Upper lobe of left lung (tissue), 4 donors: Measurements from ENCODE around the gene TBX21.

Source experiments
- EP300 ChIP-seq, 4 donors: sonication (generic); formaldehyde crosslinking; IDR thresholded peaks; one replicate each; pipeline ENCODE4 v1.5.1; 2017; ENCODE audit warnings: antibody characterized with exemption in 4 of 4, control low read depth in 2 of 4
- TF ChIP-seq, protein P1 (sequence below), 6 experiments: fragments of 450-650 bp in 4 of 6; fragments of 200-600 bp in 2 of 6; sonication (generic) in 2 of 6; IDR thresholded peaks; one replicate each; pipeline ENCODE4 v1.5.1; 2016 to 2019; ENCODE audit warnings: antibody characterized with exemption in 6 of 6

DNA sequence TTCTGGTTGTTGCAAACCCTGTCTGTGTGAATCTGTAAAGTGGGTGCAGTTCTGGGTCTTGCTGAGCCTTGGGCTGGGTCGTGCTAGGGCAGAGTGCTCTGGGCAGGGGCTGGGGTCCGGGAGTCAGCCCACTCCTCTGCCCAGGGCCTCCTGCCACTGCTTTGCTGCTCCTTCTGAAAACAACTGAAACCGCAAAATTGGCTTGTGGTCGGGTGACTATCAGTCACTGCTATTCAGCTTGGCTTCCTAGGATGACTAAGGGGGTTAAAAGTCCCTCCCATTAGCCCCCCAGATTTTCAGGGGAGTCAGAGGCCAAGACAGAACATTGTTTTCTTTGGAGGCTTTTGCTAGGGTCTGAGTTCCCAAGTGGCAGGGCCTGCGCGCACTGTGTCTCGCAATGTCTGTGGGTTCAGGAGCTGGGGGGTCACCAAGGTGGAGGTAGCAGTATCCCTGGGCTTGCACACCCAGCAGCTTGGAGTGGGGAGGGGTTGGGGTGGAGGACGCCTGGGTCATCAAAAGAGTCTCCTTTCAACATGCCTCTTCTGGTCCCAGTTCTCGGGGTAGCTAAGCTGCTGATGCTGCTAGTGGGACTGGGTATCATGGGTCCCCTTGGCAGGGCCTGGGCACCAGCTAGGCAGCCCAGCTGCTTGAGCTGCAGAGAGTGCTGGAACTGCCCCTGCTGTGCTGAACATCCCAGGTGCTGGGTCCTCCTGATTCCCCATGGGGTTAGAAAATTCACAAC, 13.5 kb upstream of the TBX21 start:
- no peak for TF ChIP-seq EP300 (IDR thresholded peaks at IDR 0.05)
- TF ChIP-seq, protein P1, sequence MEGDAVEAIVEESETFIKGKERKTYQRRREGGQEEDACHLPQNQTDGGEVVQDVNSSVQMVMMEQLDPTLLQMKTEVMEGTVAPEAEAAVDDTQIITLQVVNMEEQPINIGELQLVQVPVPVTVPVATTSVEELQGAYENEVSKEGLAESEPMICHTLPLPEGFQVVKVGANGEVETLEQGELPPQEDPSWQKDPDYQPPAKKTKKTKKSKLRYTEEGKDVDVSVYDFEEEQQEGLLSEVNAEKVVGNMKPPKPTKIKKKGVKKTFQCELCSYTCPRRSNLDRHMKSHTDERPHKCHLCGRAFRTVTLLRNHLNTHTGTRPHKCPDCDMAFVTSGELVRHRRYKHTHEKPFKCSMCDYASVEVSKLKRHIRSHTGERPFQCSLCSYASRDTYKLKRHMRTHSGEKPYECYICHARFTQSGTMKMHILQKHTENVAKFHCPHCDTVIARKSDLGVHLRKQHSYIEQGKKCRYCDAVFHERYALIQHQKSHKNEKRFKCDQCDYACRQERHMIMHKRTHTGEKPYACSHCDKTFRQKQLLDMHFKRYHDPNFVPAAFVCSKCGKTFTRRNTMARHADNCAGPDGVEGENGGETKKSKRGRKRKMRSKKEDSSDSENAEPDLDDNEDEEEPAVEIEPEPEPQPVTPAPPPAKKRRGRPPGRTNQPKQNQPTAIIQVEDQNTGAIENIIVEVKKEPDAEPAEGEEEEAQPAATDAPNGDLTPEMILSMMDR (IDR thresholded peaks at IDR 0.05): no peak
